NT2/D1 (cell line): ENCODE measurements around the gene KPNA3.

ENCODE experiments used
- SUZ12 ChIP-seq: IDR thresholded peaks from 2 replicates; pipeline ENCODE4 v1.6.1; 2011; ENCODE audit not compliant: insufficient read length, insufficient read depth; ENCODE audit errors: extremely low read depth
- YY1 ChIP-seq: IDR thresholded peaks from 2 replicates; pipeline ENCODE4 v1.6.1; 2011; ENCODE audit not compliant: insufficient read length, insufficient read depth
- ZNF274 ChIP-seq: IDR thresholded peaks from 2 replicates; pipeline ENCODE4 v1.6.1; 2011; ENCODE audit warnings: mild to moderate bottlenecking, low read depth, low read length

- TF ChIP-seq SUZ12 (no peak), YY1 (no peak), ZNF274 (no peak)
Measured at GRCh38 chr13:49654011-49654410, 138.5 kb downstream of the KPNA3 start.
